Rectal smooth muscle tissue (tissue), 1 donor: Measurements from ENCODE around the gene CCDC43.

ENCODE experiments used
- H3K27ac ChIP-seq: one replicate; pipeline ENCODE4 v1.7.0; 2013; ENCODE audit warnings: low read depth, low read length, inconsistent platforms
- H3K27me3 ChIP-seq: one replicate; pipeline ENCODE4 v1.7.0; 2013; ENCODE audit warnings: low read length; ENCODE audit not compliant: control insufficient read depth, insufficient read depth
- H3K36me3 ChIP-seq: one replicate; pipeline ENCODE4 v1.7.0; 2013; ENCODE audit warnings: low read length; ENCODE audit not compliant: control insufficient read depth, insufficient read depth
- H3K4me1 ChIP-seq: one replicate; pipeline ENCODE4 v1.7.0; 2013; ENCODE audit warnings: low read length; ENCODE audit not compliant: control insufficient read depth, insufficient read depth
- H3K4me3 ChIP-seq: one replicate; pipeline ENCODE4 v1.7.0; 2013; ENCODE audit warnings: low read length
- H3K9ac ChIP-seq: one replicate; pipeline ENCODE4 v1.7.0; 2013; ENCODE audit warnings: low read length

The CCDC43 gene

GRCh38 chr17:44633998-44634397 is 55.6 kb downstream of the CCDC43 start:
- Histone ChIP-seq H3K4me3 (no peak overlapping the region), H3K4me1 (no peaks in the 10 kb centered on the region), H3K36me3 (no peaks in the 10 kb centered on the region), H3K27ac (no peak overlapping the region), H3K27me3 (no peaks in the 10 kb centered on the region), H3K9ac (no peak overlapping the region)

GRCh38 chr17:44630703-44631102 is 58.9 kb downstream of the CCDC43 start:
- H3K27ac ChIP-seq = no peak overlapping the region
- no peaks in the 10 kb centered on the region for H3K36me3 ChIP-seq
- no peaks in the 10 kb centered on the region for H3K27me3 ChIP-seq
- no peaks in the 10 kb centered on the region for H3K4me1 ChIP-seq
- H3K4me3 ChIP-seq = no peak overlapping the region
- no peak overlapping the region for H3K9ac ChIP-seq

GRCh38 chr17:44629314-44629713 is 60.3 kb downstream of the CCDC43 start:
- Histone ChIP-seq H3K27ac (no peak overlapping the region), H3K4me1 (no peaks in the 10 kb centered on the region), H3K36me3 (no peaks in the 10 kb centered on the region), H3K27me3 (no peaks in the 10 kb centered on the region), H3K9ac (no peak overlapping the region), H3K4me3 (no peak overlapping the region)

- Histone ChIP-seq H3K27ac (no peak overlapping the region), H3K4me1 (no peaks in the 10 kb centered on the region), H3K9ac (no peak overlapping the region), H3K4me3 (no peak overlapping the region), H3K27me3 (no peaks in the 10 kb centered on the region), H3K36me3 (no peaks in the 10 kb centered on the region)
Measured at GRCh38 chr17:44628243-44629188, 61.1 kb downstream of the CCDC43 start.

GRCh38 chr17:44627513-44628242 is 61.9 kb downstream of the CCDC43 start:
- no peak overlapping the region for H3K4me3 ChIP-seq
- H3K9ac ChIP-seq = no peak overlapping the region
- no peaks in the 10 kb centered on the region for H3K36me3 ChIP-seq
- H3K4me1 ChIP-seq = no peaks in the 10 kb centered on the region
- H3K27ac ChIP-seq = no peak overlapping the region
- H3K27me3 ChIP-seq = no peaks in the 10 kb centered on the region
